H1 (cell line): ENCODE data around the gene NHS.

ENCODE experiments used
- EP300 ChIP-seq, 2 experiments: IDR thresholded peaks; 1 replicate in 1 of 2; 2 replicates in 1 of 2; pipeline ENCODE4 v1.6.1; 2011 to 2012; ENCODE audit warnings: low read depth in 2 of 2, low read length in 2 of 2, mild to moderate bottlenecking in 2 of 2, borderline replicate concordance in 1 of 2, inconsistent platforms in 1 of 2, moderate library complexity in 1 of 2
- KDM5A ChIP-seq: fragments of 200-600 bp; IDR thresholded peaks from 2 replicates; pipeline ENCODE4 v1.7.1; 2012; ENCODE audit warnings: mild to moderate bottlenecking, low read length, inconsistent platforms, mixed read lengths

DNA sequence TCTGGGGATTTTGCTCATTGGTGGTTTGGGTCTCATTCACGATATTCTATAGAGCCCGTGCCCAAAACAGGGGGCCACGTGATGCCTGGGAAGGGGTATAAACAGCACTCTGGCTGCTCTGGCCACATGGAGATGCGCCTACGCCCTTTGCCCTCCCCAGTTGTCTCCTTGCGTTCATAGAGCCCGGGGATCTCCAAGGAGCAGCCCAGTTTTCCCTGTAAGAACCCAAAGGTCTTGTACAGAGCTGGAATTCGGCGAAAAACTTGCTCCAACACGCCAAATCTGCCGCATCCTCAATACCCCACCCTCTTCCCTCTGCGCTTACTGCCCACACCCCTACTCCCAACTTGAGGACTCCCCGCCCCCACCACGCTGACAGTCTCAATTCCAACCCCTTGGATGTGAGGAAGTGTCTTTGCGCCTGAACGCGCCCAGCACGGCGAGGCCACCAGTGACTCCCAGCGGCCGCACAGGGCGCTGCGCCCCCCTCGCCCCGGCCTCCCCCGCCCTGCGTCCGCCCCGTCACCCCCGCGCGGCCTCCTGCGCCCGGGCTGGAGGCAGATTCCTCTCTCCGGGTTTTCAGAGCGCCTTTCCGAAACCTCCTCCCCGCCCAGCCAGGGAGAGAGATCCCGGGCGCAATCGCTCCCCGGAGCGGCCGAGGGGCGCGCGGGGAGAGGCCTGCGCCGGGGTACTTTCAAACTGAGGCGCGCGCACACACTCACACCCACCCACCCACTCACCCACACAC, at the start of gene NHS:
- TF ChIP-seq KDM5A (no peak), EP300 (IDR thresholded peaks at IDR 0.05; ENCODE audit: borderline replicate concordance in 1 of 2, low read depth in 2 of 2, low read length in 2 of 2) (no peak)
